T-helper 1 cell (primary cell): Measurements from ENCODE around the gene GLRX.
"Not testable (repeated sequence)": the region's sequence is repeated elsewhere in the genome, so short reads cannot be mapped to it uniquely, and the experiment has no call there.

ENCODE experiments used
- DNase-seq, 5 donors: peaks; one replicate each; pipeline ENCODE4 v3.0.0-alpha.2; 2012 to 2020

Gene GLRX

DNA sequence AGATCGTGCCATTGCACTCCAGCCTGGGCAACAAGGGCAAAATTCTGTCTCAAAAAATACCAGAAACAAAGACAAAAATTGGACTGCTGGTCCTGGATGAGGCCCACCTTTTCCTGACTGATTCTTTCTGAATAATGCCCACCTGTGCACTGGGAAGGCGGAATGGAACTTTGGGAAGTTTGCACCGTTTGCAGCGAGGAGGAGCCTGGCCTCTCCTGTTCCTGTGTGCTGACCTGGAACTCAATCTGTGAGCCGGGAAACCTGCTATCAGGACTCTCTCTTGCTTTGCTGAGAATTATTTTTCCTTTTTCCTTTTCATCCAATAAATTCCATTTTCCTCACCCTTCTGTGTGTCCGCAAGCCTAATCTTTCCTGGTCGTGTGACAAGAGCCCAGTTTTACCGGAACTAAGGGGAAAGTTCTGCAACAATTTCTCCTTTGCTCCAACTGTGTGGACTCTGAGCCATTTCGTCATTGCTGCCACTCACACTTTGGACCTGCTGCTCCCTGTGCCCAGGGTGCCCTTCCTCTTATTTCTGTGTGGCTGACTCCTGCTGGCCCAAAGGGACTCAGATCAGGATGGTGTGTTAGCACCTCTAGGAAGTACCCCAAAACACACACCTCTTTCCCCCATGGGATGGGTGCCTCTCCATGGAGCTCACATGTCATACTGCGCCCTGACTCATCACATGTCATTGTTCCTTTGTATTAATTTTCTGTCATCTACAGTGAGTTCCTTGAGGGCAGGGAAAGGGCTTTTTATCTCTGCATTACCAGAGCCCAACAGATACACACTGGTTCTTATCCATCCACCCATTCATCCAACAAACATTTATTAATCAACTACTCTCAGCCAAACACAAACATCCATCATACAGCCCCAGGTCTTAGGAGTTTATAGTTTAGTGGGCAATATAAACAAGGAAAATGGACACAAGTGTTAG is 4.7 kb upstream of the GLRX start:
- DNase-seq, result no peak

- DNase-seq, result no peak
Measured at GRCh38 chr5:95825495-95825894, 3.0 kb upstream of the GLRX start.

- no peak for DNase-seq
Measured at GRCh38 chr5:95824747-95825146, 2.2 kb upstream of the GLRX start.

DNA sequence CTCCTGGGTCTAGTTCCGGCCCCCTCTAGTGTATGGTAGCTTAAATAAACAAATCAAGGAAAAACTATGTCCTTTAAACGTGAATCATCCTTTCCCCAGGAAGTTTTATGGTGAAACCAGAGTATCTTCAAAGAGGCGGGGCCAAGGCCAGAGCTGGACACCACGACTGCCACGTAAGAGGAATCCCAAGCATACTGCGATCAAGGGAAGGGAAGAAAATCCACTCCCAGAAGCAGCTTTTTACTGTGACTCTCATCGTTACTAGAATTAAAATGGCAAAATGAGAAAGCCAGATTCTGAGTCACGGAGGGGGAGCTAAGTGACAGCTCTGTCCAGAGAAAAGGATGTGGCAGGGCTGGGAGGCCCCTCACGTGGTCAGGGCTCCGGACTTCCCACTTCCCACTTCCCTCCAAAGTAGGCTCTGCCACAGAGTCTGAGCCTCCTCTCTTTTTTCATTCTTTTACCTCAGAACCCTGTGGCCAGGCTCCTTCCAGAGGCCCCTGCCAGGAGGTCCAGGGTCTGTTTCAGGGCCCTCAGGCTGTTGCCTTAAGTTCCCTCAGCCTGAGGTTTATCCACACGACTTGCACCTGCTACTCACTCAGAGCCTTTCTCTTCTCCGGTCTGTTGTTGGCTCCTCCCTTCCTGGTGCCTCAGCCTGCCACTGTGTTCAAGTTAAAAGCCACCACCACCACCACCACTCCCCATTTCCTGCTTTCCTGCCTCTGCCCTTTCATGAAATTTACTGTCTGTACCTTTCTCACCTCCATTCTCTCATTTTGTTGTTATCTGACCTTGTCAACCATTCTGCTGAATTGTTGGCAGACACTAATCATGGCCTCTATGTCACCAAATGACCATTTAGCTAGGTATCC is 1.4 kb upstream of the GLRX start:
- peak in 4 of 5 donors; percentile 48 to 85 (median 56) for DNase-seq

DNA sequence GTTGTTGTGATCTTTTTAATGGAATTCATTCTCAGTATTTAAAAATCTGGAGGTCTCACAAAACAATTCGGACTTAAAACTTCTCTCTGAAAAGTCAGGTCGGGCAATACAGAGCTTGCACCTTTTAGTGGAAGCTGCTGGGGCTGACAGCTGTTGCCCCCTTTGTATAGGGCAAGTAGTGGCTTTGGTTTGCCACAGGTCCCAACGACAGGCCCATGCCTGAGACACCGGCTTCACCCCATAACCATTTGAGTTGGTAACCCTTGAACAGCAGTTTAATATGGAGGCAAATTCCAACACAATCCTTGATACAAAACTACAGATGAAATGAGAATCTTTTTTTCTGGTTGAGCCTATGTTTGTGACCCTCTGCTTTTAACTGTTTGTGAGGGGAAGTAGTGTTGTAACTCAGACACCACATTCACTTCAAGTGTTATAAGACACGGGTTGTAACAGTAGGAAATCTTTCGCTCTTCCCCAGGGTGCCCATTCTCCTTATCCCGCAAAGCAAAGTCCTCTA is 752 bp upstream of the GLRX start:
- peak in 1 of 5 donors; percentile 17 for DNase-seq

DNA sequence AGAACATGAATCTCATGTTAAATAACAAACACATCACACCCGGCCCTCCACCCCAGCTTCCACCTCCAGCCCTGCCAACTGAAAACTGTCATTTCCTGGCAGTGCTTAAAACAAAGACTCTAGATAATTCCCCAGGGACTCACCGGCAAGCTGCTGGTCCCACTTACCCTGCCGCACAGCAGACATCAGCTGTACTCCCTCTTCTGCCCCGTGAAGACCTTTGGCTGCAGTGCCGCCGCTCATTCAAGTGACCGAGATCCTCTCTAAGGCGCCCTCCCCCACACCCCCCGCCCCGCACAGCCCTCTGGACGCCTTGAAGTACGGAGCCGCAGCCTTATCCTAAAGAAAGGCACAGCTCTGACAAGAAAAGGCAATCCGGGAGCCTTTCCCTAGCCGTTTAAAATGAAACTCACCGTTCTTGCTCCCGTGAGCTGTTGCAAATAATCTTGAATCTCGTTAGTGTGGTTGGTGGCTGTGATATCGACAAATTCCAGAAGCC is 434 bp downstream of the GLRX start:
- DNase-seq, result peak in 1 of 5 donors; percentile 28

DNA sequence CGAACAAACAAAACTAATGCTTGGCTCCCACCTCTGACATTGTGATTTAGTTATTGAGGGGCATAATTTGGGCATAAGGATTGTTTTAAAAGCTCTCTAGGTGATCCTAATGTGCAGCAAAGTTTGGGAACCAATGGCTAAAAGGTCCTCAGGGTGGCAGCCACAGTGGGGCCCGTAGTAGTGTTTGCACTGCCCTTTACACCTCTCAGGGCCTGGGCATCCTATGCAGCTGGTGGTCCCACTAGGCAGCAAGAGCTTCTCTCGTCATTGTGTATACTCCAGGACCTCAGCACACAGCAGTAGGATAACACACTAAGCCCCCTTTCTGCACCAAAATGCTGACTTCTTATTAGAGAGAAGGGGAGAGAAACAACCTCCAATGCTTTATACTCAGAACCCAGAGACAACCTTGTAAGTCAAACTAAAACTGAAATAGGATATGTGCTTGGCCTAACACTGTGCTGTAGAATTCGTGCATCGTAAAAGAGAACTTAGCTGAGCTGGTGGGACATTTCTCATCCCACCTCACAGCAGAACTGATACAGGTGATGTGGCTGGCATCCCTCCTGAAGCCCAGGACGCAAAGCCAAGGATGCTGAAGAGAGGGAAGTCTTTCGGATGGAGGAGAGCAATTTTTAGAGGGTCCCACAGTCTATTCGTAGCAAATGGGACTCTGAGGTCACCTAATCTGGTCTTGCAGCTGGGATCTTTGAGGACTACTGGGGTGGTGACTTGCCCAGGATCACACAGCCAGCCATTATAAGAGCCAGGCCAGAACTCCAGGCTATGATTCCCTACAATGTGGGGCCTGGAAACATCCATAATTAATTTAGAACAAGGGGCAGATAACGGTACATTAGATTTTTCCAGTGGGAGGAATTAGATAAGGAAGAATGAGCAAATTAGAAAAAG is 1.2 kb downstream of the GLRX start:
- DNase-seq, result peak in 1 of 5 donors; percentile 35

- DNase-seq, result peak in 1 of 5 donors; percentile 32
Measured at GRCh38 chr5:95818181-95819147, 4.1 kb downstream of the GLRX start.

DNA sequence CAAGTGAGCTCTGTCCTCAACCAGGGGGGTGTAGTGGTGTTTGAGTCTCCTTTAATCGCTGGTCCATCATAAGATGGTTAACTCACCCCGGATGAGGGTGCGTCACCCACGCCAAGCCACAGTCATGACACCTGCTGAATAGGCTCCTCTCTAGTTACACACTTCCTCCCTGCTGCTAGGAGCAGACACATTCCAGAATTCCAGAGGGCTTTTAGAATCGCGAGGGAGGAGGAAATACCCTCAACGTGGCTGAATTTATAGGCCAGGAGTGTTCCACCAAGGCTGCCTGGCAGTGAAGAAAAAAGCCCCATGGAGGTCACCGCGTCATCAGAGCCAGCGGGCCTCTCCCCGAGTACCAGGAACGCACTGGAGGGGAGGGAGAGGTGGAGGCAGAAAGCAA is 5.1 kb downstream of the GLRX start:
- DNase-seq, result peak in 1 of 5 donors; percentile 20

DNA sequence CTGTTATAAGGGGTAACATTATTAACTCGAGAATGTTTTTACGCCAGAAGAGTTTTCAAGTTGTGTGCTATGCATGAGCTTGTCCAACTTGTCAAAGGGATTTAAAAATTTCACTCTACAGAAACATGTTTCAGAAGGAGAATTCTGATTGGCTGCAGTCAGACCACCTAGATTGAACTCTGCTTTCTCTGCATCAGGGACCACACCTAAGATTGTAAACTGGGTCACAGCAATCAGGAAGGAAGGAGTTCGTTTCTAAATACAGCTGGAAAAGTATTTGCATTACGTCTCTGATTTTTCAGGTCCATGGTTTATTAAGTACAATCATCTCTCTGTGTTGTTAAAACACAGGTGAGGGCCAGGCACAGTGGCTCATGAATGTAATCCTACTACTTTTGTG is 5.8 kb downstream of the GLRX start:
- DNase-seq, result no peak

DNA sequence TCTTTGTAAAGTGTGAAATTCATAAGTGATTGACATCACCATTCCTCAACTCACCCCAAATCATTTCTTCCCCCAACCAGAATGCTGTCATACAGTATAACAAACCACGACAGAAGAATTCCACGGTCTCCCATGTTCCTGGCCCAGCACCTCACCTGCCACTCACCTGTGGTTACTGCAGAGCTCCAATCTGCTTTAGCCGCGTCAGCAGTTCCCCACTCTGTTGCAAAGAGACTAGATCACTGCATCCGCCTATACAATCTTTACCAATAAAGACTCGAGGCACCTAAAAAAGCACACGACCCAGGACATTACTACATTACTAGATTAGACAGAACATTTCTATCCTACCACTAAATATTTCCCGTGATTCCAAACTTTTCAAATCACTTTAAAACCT is 6.2 kb downstream of the GLRX start:
- DNase-seq, result no peak

DNA sequence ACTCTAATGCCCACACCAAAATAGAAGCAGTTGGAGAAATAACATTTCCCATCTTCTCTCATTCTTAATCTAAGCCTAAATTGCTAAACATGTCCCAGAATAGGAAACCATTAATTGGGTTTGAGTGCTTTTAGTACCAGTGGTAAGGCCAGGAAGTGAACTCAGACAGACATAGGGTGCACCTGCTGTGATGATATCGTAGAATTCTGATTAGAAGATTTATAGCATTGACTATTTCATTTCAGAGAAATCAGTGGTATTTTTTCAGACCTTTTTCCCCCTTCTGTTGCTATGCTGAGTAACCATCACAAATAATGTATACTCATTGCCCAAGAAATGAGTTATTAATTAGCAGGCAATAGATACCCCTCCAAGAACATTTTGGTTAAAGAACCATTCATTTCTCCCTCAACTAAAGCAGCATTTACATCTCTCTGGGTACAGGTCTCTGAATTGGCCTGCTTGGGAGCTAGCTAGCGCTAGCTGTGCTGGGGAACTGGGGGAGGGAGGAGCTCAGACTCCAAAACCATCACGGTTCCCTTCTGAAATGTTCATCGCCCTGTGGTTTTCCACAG is 7.3 kb downstream of the GLRX start:
- DNase-seq, result no peak

- not testable (repeated sequence) for DNase-seq
Measured at GRCh38 chr5:95813035-95813434, 9.5 kb downstream of the GLRX start.

DNA sequence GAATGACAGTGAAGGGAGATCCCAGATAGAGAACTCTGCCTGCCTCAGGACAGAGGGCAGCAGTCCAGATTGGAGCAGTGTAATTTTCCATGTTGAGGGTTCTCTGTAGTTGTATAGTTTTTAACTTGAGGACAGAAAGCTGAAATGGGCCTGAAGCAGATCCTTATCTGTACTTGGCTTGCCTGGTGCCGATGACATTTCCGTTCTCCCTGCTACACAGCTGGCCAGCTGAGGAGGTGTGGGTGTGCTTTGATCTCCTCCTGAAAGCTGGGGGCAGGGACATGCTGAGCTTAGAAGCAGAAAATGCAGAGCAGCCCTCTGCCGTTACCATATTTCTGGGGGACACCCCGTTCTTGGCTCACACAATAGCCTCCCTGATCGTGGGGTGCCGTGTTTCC is 10.5 kb downstream of the GLRX start:
- peak in 1 of 5 donors; percentile 44 for DNase-seq

- DNase-seq, result not testable (repeated sequence)
Measured at GRCh38 chr5:95811461-95812073, 11.0 kb downstream of the GLRX start.

DNA sequence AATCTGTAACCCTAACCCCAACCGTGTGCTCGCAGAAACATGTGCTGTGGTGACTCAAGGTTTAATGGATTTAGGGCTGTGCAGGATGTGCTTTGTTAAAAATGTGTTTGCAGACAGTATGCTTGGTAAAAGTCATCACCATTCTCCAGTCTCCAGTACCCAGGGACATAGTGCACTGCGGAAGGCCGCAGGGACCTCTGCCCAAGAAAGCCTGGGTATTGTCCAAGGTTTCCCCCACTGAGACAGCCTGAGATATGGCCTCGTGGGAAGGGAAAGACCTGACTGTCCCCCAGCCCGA is 11.5 kb downstream of the GLRX start:
- DNase-seq, result not testable (repeated sequence)

DNA sequence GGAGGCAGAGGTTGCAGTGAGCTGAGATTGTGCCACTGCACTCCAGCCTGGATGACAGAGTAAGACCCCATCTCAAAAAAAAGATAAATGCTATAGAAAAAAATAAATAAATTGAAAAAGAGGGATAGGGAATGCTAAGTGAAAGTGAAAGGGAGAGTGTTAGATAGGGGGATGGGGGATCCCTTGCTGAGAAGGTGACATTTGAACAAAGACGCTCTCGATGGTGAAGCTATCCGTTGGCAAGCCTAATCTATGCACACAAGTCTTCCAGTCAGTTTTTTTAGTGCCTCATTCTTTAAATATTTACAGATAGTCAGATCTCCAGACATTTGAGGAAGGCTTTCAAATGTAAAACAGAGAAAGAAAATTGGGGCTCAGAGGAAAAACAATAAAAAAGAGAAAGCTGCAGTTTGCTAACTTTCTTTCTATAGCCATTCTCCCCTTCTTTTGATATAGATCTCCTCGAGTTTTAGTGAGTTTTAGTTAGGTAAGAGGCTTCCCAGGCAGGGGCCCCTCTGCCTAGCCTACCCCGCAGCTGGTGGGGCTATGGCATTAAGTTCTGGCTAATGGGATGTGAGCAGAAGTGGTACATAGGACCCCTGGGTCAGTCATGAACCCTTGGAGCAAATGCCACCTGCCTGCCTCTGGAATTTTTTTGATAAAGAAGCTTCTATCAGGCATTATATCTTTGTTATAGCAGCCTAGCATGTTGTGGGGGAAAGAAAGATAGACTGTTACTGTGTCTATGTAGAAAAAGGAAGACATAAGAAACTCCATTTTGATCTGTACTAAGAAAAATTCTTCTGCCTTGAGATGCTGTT is 12.0 kb downstream of the GLRX start:
- DNase-seq, result no peak

DNA sequence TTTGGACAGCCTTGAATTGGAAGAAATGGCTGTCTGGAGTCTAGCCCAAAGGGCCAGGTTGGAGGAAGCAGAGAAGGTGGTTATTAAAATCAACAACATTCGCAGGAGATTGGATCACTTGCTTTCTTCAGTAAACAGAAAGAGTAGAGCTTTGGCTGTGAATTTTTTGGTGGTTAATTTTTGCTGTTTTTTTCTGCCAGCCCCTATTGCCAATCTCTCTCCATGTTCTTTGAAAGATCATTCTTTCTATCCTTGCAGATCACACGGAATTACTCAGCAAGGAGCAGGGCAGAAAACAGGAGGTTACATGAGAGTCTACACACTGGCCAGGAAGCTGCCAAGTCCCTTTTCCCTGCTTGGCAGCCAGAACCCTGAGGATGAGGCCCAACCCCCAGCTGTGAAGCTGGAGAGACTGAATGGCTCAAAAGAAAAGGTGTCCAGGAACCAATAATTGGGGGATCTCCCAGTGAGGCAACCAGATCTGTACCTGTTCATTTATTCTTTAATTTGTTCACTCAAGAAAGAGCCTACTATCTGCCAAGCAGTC is 13.0 kb downstream of the GLRX start:
- no peak for DNase-seq
